Skeletal muscle satellite cell (primary cell): Measurements from ENCODE around the gene GON4L.
A peak's percentile ranks its signal among the peaks of the same experiment; 100 is the strongest.
"Not testable (repeated sequence)": the region's sequence is repeated elsewhere in the genome, so short reads cannot be mapped to it uniquely, and the experiment has no call there.

Source experiments
- H3K27me3 ChIP-seq: 2 replicates; pipeline ENCODE4 v1.7.0; 2013; ENCODE audit warnings: low read length; ENCODE audit not compliant: control insufficient read depth, insufficient read depth
- H3K36me3 ChIP-seq: 2 replicates; pipeline ENCODE4 v1.7.0; 2013; ENCODE audit warnings: mild to moderate bottlenecking, control low read depth, low read length; ENCODE audit not compliant: insufficient read depth
- H3K4me1 ChIP-seq: 2 replicates; pipeline ENCODE4 v1.7.0; 2013; ENCODE audit warnings: low read length; ENCODE audit not compliant: control insufficient read depth, insufficient read depth
- H3K4me2 ChIP-seq: 2 replicates; pipeline ENCODE4 v1.7.0; 2013; ENCODE audit warnings: mild to moderate bottlenecking, low read length
- H3K4me3 ChIP-seq: 2 replicates; pipeline ENCODE4 v1.7.0; 2013; ENCODE audit warnings: low read length
- H3K9ac ChIP-seq: 2 replicates; pipeline ENCODE4 v1.7.0; 2013; ENCODE audit warnings: mild to moderate bottlenecking, low read depth, low read length, moderate library complexity
- H3K9me3 ChIP-seq: replicated peaks from 2 replicates; pipeline ENCODE4 v1.7.0; 2013; ENCODE audit warnings: mild to moderate bottlenecking, control low read depth, low read length

GON4L gene

DNA sequence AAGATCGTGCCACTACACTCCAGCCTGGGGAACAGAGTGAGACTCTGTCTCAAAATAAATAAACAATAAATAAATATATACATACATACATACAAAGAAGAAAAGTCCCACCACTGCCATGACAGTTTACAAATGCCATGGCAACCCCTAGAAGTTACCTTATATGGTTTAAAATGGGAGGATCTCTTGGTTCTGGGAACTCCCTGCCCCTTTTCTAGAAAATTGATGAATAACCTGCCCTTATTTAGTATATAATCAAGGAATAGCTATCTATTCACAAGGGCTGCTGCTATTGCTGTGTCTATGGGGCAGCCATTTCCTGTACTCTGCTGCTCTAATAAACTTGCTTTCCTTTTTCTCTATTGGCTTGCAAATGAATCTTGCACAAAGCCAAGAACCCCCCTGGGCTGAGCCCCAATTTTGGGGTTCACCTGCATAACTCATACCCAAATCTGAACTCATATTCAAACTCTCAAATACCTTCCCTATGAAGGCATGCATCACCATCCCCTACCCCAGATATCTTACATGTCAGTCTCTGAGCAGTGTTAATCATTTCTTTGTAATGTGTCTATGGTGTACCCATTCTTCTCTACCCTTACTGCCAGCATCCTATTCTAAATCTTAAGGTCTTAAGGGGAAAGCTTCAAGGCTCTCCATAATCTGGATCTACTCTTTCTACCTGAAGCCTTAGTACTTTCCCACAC, 9.0 kb downstream of the GON4L start:
- Histone ChIP-seq H3K4me3 (no peak overlapping the region), H3K4me1 (no peaks in the 10 kb centered on the region), H3K4me2 (no peak overlapping the region), H3K9ac (no peak overlapping the region), H3K27me3 (no peaks in the 10 kb centered on the region), H3K36me3 (peaks cover 40% of the 10 kb centered on the region), H3K9me3 (no peaks in the 10 kb centered on the region)

DNA sequence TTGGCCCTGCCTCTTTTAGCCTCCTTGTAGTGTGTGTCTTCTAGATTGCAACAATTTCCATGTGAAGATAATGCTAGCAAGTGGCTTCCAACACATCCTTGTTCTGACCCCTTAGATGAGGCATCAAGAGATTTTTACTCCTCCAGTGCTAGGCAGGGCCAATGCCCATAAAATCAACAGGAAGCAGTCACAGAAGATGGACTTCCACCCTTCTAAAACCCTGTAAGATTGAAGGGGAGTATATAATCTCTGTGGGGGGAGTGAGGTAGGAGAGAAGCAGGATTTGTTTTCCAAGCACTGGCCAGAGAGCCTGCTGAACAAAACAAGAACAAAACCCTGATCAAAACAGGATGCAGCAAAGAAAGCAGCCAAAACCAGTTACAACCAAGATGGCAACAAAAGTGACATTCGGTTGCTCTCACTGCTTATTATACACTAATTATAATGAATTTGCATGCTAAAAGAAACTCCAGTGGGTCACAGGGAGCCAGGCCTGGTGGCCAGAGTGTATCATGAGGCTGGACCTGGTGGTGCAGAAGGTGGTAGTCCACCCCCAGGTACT, 12.1 kb downstream of the GON4L start:
- Histone ChIP-seq H3K4me3 (no peak overlapping the region), H3K9me3 (no peaks in the 10 kb centered on the region), H3K27me3 (no peaks in the 10 kb centered on the region), H3K9ac (no peak overlapping the region), H3K4me1 (no peaks in the 10 kb centered on the region), H3K36me3 (peaks cover 37% of the 10 kb centered on the region), H3K4me2 (no peak overlapping the region)

DNA sequence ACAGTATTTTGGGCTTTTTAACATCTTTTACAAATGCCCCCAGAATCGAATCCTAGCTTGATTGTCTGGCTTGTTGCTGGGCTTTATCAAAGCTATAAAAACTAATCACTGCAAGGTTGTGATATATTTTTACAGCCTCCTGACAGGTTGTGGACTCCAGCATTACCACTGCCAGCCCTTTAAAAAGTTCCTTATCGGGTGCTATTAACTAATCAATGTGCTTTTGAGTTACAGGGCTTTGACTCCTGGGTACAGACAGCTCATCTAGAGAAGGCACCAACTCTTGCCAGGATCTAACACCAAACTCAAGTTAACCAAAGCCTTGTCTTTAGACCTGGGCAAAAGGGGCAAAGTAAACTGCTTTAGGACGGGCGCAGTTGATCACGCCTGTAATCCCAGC, 16.6 kb downstream of the GON4L start:
- H3K9me3 ChIP-seq, result no peaks in the 10 kb centered on the region
- peaks cover 41% of the 10 kb centered on the region for H3K36me3 ChIP-seq
- no peak overlapping the region for H3K9ac ChIP-seq
- H3K4me1 ChIP-seq, result no peaks in the 10 kb centered on the region
- no peak overlapping the region for H3K4me3 ChIP-seq
- no peaks in the 10 kb centered on the region for H3K27me3 ChIP-seq
- no peak overlapping the region for H3K4me2 ChIP-seq

DNA sequence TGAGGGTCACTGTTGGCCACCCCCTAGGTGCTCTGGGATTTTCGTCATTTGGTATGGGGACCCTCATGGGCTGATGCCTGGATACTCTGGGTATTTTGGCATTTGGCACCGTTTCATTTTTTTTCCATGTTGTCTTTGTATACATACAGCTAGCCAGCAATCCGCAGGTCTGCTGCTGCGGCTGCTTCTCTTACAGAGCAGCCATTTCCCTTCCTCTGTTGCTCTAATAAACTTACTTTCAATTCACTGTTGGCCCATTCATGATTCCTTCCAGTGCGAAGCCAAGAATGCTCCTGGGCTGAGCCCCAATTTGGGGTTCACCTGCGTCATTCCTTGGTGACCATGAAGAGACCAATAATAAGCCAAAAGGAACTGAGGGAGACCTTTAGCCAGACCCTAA, 21.5 kb downstream of the GON4L start:
- H3K9me3 ChIP-seq, result no peaks in the 10 kb centered on the region
- H3K4me1 ChIP-seq, result peaks cover 11% of the 10 kb centered on the region
- no peak overlapping the region for H3K4me3 ChIP-seq
- no peaks in the 10 kb centered on the region for H3K27me3 ChIP-seq
- no peak overlapping the region for H3K4me2 ChIP-seq
- H3K9ac ChIP-seq, result no peak overlapping the region
- peaks cover 30% of the 10 kb centered on the region for H3K36me3 ChIP-seq

DNA sequence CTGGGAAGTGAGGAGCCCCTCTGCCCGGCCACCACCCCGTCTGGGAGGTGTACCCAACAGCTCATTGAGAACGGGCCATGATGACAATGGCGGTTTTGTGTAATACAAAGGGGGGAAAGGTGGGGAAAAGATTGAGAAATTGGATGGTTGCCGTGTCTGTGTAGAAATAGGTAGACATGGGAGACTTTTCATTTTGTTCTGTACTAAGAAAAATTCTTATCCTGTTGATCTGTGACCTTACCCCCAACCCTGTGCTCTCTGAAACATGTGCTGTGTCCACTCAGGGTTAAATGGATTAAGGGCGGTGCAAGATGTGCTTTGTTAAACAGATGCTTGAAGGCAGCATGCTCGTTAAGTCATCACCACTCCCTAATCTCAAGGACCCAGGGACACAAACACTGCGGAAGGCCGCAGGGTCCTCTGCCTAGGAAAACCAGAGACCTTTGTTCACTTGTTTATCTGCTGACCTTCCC, 22.1 kb downstream of the GON4L start:
- peaks cover 30% of the 10 kb centered on the region for H3K36me3 ChIP-seq
- not testable (repeated sequence) for H3K27me3 ChIP-seq, H3K9me3 ChIP-seq, H3K4me3 ChIP-seq, H3K4me2 ChIP-seq, H3K9ac ChIP-seq
- peaks cover 11% of the 10 kb centered on the region for H3K4me1 ChIP-seq

DNA sequence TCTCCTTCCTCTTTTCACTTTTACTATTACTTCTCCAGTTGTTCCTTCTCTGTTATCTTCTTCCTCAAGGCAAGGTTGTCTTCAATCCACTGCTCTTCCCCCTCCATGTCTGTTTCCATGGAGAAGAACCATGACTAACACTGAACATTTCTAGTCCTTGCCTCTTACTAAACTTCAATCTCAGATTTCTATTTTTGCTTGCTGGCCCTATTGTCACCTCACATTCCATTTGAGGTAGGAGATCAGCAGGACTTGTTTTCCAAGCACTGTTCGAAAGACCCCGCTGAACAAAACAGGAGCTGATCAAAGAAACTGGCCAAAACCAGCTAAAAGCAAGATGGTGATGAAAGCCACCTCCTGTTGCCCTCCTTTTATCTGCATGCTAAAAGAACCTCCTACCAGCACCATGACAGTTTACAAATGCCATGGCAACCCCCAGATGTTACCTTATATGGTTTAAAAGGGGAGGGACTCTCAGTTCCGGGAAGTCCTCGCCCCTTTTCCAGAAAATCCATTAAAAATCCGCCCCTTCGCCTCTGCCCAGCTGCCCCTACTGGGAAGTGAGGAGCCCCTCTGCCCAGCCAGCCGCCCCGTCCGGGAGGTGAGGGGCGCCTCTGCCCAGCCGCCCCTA, 22.6 kb downstream of the GON4L start:
- Histone ChIP-seq H3K9ac (no peak overlapping the region), H3K4me1 (peaks cover 11% of the 10 kb centered on the region), H3K36me3 (peaks cover 30% of the 10 kb centered on the region), H3K4me3 (no peak overlapping the region), H3K4me2 (peak overlapping the region; percentile 13), H3K9me3 (no peaks in the 10 kb centered on the region), H3K27me3 (no peaks in the 10 kb centered on the region)

DNA sequence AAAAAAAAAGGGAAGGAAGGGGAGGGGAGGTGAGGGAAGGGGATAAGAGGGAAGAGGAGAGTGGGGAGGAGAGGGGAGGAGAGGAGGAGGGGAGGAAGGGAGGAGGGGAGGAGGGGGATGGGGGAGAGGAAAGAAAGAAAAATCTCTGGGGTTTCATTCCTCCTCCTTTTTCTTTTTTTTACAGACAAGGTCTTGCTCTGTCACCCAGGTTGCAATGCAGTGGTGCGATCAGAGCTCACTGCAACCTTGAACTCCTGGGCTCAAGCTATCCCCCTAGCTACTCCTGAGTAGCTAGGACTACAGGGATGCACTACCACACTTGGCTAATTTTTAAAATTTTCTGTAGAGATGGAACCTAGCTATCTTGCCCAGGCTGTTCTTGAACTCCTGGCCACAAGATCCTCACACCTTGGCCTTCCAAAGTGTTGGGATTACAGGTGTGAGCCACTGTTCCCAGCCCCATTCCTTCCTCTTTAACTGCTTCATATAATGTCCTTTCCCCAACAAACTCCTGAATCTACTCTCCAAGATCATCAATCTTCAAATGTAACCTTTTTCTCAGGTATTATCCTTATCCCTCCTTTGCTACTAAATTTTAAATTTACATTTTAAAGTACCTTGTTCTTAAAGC, 23.2 kb downstream of the GON4L start:
- H3K4me1 ChIP-seq, result peaks cover 11% of the 10 kb centered on the region
- H3K4me3 ChIP-seq, result no peak overlapping the region
- no peaks in the 10 kb centered on the region for H3K9me3 ChIP-seq
- H3K27me3 ChIP-seq, result no peaks in the 10 kb centered on the region
- peaks cover 30% of the 10 kb centered on the region for H3K36me3 ChIP-seq
- H3K4me2 ChIP-seq, result no peak overlapping the region
- H3K9ac ChIP-seq, result no peak overlapping the region

DNA sequence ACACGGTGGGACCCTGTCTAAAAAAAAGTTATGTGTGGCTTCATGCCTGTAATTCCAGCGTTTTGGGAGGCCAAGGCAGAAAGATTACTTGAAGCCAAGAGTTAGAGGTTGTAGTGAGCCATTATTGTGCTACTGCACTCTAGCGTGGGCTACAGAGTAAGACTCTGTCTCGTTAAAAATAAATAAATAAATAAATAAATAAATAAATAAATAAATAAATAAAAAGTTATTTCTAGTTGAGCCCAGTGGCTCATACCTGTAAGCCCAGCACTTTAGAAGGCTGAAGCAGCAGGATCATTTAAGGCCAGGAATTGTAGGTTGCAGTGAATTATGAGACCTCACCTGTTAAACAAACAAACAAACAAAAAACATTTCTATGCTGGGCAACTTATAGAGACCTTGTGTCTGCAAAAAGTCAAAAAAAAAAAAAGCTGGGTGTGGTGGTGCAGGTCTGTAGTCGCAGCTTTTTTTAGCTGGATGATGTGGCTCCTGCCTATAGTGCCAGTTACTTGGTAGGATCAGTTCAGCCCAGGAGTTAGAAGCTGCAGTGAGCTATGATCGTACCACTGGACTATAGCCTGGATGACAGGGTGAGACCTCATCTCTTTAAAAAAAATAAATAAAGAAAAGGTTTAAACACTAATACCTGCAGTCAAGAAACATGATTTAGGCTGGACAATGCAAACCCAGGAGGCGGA, 25.6 kb downstream of the GON4L start:
- Histone ChIP-seq H3K9me3 (no peaks in the 10 kb centered on the region), H3K27me3 (no peaks in the 10 kb centered on the region), H3K4me2 (no peak overlapping the region), H3K36me3 (peaks cover 15% of the 10 kb centered on the region), H3K4me1 (peaks cover 11% of the 10 kb centered on the region), H3K4me3 (no peak overlapping the region), H3K9ac (no peak overlapping the region)

DNA sequence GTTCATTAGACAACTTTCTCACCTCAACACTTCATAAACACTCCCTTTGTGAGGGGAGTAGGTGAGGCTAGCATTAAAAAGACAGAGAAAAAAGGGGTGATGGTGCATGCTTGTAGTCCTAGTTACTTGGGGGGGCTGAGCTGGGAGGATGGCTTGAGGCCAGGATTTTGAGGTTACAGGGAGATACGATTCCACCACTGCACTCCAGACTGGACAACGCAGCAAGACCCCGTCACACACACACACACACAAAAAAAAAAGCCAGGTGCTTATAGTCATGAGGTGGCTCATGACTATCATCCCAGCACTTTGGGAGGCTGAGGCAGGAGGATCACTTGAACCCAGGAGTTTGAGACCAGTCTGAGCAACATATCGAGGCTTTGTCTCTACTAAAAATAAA, 29.6 kb downstream of the GON4L start:
- Histone ChIP-seq H3K27me3 (no peaks in the 10 kb centered on the region), H3K4me2 (no peak overlapping the region), H3K4me3 (no peak overlapping the region), H3K36me3 (peaks cover 18% of the 10 kb centered on the region), H3K4me1 (no peaks in the 10 kb centered on the region), H3K9me3 (no peaks in the 10 kb centered on the region), H3K9ac (no peak overlapping the region)

DNA sequence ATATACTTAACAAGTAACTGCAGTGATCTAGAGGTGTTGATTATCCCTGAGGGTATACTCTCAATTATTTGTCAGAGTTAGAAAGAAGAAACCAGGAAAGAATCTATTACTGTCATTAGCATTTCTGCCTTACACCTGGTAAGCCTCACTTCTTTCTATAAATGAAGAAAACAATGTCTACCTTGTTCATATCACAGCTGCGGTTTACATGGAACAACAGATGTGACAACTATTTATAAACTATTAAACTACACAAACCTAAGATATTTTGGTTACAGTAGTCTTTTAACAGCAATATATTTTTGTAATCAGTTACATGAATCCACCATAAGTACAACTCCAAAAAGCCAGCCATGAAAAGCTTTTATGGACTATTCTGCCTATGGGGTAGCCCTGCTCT, 40.7 kb downstream of the GON4L start:
- Histone ChIP-seq H3K36me3 (peaks cover 66% of the 10 kb centered on the region), H3K9me3 (no peaks in the 10 kb centered on the region), H3K4me3 (no peak overlapping the region), H3K27me3 (no peaks in the 10 kb centered on the region), H3K9ac (no peak overlapping the region), H3K4me2 (no peak overlapping the region), H3K4me1 (no peaks in the 10 kb centered on the region)

DNA sequence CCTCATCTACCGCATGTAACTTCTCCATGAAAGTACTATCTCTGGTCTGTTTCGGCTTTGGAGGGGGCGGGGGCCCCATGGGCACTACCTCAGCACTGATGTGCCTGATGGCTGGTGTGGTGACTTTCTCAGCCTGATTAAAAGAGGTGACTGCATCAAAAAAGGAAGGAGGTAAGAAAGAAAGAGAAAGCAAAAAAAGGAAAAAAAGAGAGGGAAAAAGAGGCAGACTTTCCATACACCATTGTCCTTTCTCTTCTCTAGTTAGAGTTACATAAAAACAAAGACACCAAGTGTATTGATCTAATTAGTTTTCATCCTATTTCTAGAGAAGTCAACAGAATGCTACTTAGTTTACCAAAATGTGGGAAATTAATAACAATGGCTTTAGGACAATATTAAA, 43.3 kb downstream of the GON4L start:
- H3K4me3 ChIP-seq, result no peak overlapping the region
- H3K27me3 ChIP-seq, result no peaks in the 10 kb centered on the region
- no peaks in the 10 kb centered on the region for H3K9me3 ChIP-seq
- H3K36me3 ChIP-seq, result peaks cover 54% of the 10 kb centered on the region
- H3K4me1 ChIP-seq, result no peaks in the 10 kb centered on the region
- no peak overlapping the region for H3K4me2 ChIP-seq
- H3K9ac ChIP-seq, result no peak overlapping the region
